Hepatocyte (in vitro differentiated cells): ENCODE measurements around the gene TMEM185B.

Experiments used
- CTCF ChIP-seq: fragments of 200-600 bp; sonication (generic); IDR thresholded peaks from 2 replicates; pipeline ENCODE4 v1.5.1; 2016; ENCODE audit warnings: antibody characterized with exemption, mild to moderate bottlenecking; ENCODE audit not compliant: poor library complexity
- EZH2phosphoT487 ChIP-seq: fragments of 200-600 bp; sonication (generic); IDR thresholded peaks from one replicate; pipeline ENCODE4 v1.6.1; 2018; ENCODE audit warnings: antibody characterized with exemption, mild to moderate bottlenecking, low read depth, moderate library complexity; ENCODE audit not compliant: unreplicated experiment, severe bottlenecking

DNA sequence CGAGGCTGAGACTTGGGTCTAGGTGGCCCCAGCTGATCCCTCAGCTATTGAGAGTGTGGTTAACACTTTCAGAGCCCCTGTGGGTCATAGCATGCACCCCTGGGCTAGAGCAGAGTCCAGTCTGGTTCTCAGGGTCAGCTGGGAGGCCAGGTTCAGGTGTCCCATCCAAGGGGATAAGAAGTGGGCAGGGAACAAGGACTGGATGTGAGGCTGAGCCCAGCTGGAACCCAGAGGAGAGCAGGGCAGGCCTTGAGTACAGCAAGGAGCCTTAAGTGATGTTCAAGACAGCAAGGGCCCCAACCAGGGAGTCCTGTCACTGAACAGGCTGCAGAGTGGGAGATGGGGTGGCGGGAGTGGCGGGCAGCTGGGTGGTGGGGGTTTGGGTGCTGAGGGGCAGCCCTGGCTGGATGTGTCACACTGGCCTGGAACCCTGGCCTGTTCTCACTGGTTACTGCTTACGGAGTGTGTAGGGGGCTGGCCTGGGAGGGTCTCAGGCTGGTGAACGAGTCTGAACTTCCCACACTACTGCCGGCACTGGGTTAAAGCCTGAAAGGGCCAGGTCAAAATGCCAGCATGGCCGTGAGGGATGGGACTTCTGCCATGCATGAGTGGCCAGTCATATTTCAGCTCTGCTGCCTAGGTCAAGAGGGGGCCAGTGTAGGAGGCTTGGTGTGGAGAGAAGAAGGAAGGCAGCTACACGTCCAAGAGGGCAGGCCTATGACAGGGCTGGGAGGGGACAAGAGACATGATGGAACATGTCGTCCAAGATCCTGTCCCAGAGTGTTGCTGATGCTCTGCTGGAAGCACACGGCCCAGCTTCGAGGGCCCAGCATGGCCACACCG lies 13.6 kb downstream of the TMEM185B start:
- TF ChIP-seq EZH2phosphoT487 (no peak), CTCF (no peak)
